Measurements from ENCODE around the gene NPC1. TPM values are rescaled to one million over a fixed set of nuclear protein-coding genes. Genes with fewer than 3 reads are reported as not detected.

Gene NPC1
- total and polyA plus RNA-seq, 2 donors (not counting 3 experiments of a cell fraction or from before 2014, with no cell fraction given) = 40.6 to 45.2 TPM

- dilution Hi-C loops (cut with MboI; ENCODE audit: extremely low pct_ligation_motif_present, low sequenced_read_pairs) (no loop called here), intact Hi-C loops (cut with micrococcal nuclease) (no loop called here)
- Histone ChIP-seq H3K4me2 (ENCODE audit: insufficient read depth, low read length) (no peak overlapping the region), H3K27me3 (ENCODE audit: control insufficient read depth in 2 of 2, insufficient read depth in 2 of 2, low read length in 2 of 2) (no peaks in the 10 kb centered on the region), H3K9ac (replicated peaks; ENCODE audit: extremely low read depth, insufficient read depth, low read length) (no peak overlapping the region), H3K9me1 (replicated peaks; ENCODE audit: control insufficient read depth, extremely low read depth, insufficient read depth, low read length) (no peaks in the 10 kb centered on the region), H3K9me3 (replicated peaks; ENCODE audit: control insufficient read depth, insufficient read depth, low read length) (no peaks in the 10 kb centered on the region), H4K20me1 (replicated peaks; ENCODE audit: control insufficient read depth, extremely low read depth, insufficient read depth, low read length) (no peaks in the 10 kb centered on the region), H3K4me3 (replicated peaks in 1 of 3; ENCODE audit: insufficient read depth in 1 of 3, low read depth in 1 of 3, low read length in 3 of 3) (no peak overlapping the region), H2AFZ (ENCODE audit: low read depth, low read length) (no peak overlapping the region), H3K79me2 (ENCODE audit: control insufficient read depth, insufficient read depth, low read length) (no peaks in the 10 kb centered on the region), H3K36me3 (ENCODE audit: control insufficient read depth in 2 of 2, extremely low read depth in 1 of 2, insufficient read depth in 2 of 2, low read length in 2 of 2) (peaks cover 33 to 39% of the 10 kb centered on the region in 2 experiments), H3K4me1 (ENCODE audit: control insufficient read depth, extremely low read depth, insufficient read depth, low read length) (peaks cover 8% of the 10 kb centered on the region), H3K27ac (ENCODE audit: insufficient read depth, low read depth, low read length) (no peak overlapping the region)
- TF ChIP-seq POLR2A (IDR thresholded peaks at IDR 0.05; ENCODE audit: low read depth, low read length) (no peak), GATA2 (IDR thresholded peaks at IDR 0.05; ENCODE audit: insufficient read depth, insufficient read length, low read depth, low read length) (no peak), CTCF (IDR thresholded peaks at IDR 0.05; ENCODE audit: extremely low read depth in 1 of 2, insufficient read depth in 1 of 2, low read depth in 1 of 2, low read length in 2 of 2) (no peak), JUN (IDR thresholded peaks at IDR 0.05; ENCODE audit: borderline replicate concordance, insufficient read depth, insufficient read length, low read depth) (no peak), MYC (IDR thresholded peaks at IDR 0.05; ENCODE audit: low read depth, low read length) (no peak), POLR2AphosphoS5 (IDR thresholded peaks at IDR 0.05; ENCODE audit: insufficient read depth, low read depth, low read length) (no peak)
- POLR2A ChIA-PET = no interaction called here
- no TSS peak for BruUV-seq (replicated peaks)
- CTCF ChIA-PET = interaction anchor here (1.0 to 1.2 kb wide), 2 partner anchors 9 to 16 kb away, joined by 3 to 6 read pairs; no protein-coding TSS in a partner anchor
- DNase-seq (ENCODE audit: low read depth, low spot score) (no peak), FAIRE-seq (peak; percentile 15)
These were observed 54.4 kb downstream of the NPC1 start for GRCh38 chr18:23531912-23532311.

GRCh38 chr18:23530195-23530594 lies 56.1 kb downstream of the NPC1 start:
- dilution Hi-C loops (cut with MboI; ENCODE audit: extremely low pct_ligation_motif_present, low sequenced_read_pairs) (no loop called here), intact Hi-C loops (cut with micrococcal nuclease) (no loop called here)
- Histone ChIP-seq H3K4me2 (ENCODE audit: insufficient read depth, low read length) (no peak overlapping the region), H3K9ac (replicated peaks; ENCODE audit: extremely low read depth, insufficient read depth, low read length) (no peak overlapping the region), H3K79me2 (ENCODE audit: control insufficient read depth, insufficient read depth, low read length) (no peaks in the 10 kb centered on the region), H3K9me1 (replicated peaks; ENCODE audit: control insufficient read depth, extremely low read depth, insufficient read depth, low read length) (no peaks in the 10 kb centered on the region), H3K4me1 (ENCODE audit: control insufficient read depth, extremely low read depth, insufficient read depth, low read length) (peaks cover 8% of the 10 kb centered on the region), H3K36me3 (ENCODE audit: control insufficient read depth in 2 of 2, extremely low read depth in 1 of 2, insufficient read depth in 2 of 2, low read length in 2 of 2) (peaks cover 29 to 41% of the 10 kb centered on the region in 2 experiments), H2AFZ (ENCODE audit: low read depth, low read length) (no peak overlapping the region), H3K9me3 (replicated peaks; ENCODE audit: control insufficient read depth, insufficient read depth, low read length) (no peaks in the 10 kb centered on the region), H3K27ac (ENCODE audit: insufficient read depth, low read depth, low read length) (no peak overlapping the region), H4K20me1 (replicated peaks; ENCODE audit: control insufficient read depth, extremely low read depth, insufficient read depth, low read length) (no peaks in the 10 kb centered on the region), H3K4me3 (replicated peaks in 1 of 3; ENCODE audit: insufficient read depth in 1 of 3, low read depth in 1 of 3, low read length in 3 of 3) (no peak overlapping the region), H3K27me3 (ENCODE audit: control insufficient read depth in 2 of 2, insufficient read depth in 2 of 2, low read length in 2 of 2) (no peaks in the 10 kb centered on the region)
- no TSS peak for BruUV-seq (replicated peaks)
- no peak for TF ChIP-seq JUN (IDR thresholded peaks at IDR 0.05; ENCODE audit: borderline replicate concordance, insufficient read depth, insufficient read length, low read depth)
- no peak for TF ChIP-seq MAX (IDR thresholded peaks at IDR 0.05; ENCODE audit: insufficient read depth, insufficient read length)
- no peak for TF ChIP-seq POLR2AphosphoS5 (IDR thresholded peaks at IDR 0.05; ENCODE audit: insufficient read depth, low read depth, low read length)
- TF ChIP-seq POLR2A (IDR thresholded peaks at IDR 0.05; ENCODE audit: low read depth, low read length) = no peak
- TF ChIP-seq EZH2 (IDR thresholded peaks at IDR 0.05; ENCODE audit: borderline replicate concordance, low read depth, low read length, severe bottlenecking) = no peak
- TF ChIP-seq MYC (IDR thresholded peaks at IDR 0.05; ENCODE audit: low read depth, low read length) = no peak
- TF ChIP-seq FOS (IDR thresholded peaks at IDR 0.05; ENCODE audit: borderline replicate concordance, insufficient read depth, low read length) = no peak
- no peak for TF ChIP-seq GATA2 (IDR thresholded peaks at IDR 0.05; ENCODE audit: insufficient read depth, insufficient read length, low read depth, low read length)
- TF ChIP-seq CTCF (IDR thresholded peaks at IDR 0.05; ENCODE audit: extremely low read depth in 1 of 2, insufficient read depth in 1 of 2, low read depth in 1 of 2, low read length in 2 of 2) = no peak
- CTCF ChIA-PET = interaction anchor here (0.9 kb wide), 1 partner anchor 173 kb away, joined by 3 read pairs; no protein-coding TSS in a partner anchor
- DNase-seq (ENCODE audit: low read depth, low spot score) (no peak), FAIRE-seq (peak; percentile 55)
- POLR2A ChIA-PET = no interaction called here

Data from endothelial cell of umbilical vein (primary cell).